Measurements from ENCODE around the gene SIGLEC8. TPM values are rescaled to one million over a fixed set of nuclear protein-coding genes. Genes with fewer than 3 reads are reported as not detected.
"Not testable (repeated sequence)": the region's sequence is repeated elsewhere in the genome, so short reads cannot be mapped to it uniquely, and the experiment has no call there.

The SIGLEC8 gene
- total and polyA plus RNA-seq, 2 experiments from 2014 or later, result not detected

DNA sequence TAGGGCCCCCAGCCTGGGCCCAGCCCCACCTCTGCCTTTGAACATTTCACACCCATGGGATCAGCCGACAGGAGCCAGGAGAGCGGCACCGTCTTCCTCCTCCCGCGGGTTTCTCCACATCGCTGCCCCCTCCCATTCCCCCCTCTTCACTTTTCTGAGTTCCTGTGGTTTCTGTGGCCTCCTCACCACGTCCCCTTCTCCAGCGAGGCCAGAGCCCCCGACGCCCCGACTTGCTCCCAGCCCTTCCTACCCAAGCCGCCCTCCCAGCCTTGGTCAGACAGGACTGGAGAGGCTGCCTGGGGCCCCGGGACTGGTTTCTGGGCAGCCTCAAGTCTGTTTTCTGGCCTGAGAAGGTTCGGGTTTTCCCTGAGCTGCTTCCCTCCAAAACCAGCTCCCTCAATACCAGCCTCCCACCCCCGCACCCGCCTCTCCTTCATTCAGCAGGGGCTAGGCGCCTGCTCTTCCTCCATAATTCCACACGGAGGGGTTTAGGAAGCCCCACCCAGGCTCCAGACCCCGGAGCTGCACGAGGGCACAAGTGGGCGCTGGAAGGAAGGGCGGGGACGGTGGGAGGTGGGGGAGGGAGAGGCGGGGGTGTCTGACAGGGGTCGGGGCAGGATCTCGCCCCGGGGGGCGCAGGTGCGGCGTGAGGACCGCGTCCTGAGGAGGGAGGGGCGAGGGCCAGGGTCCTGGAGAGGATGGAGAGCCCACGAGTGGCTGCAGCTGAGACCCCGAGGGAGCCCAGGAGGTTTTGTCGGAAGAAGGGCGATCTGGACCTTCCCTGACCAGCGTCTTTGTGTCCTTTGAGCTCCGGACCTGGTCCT, 36.8 kb downstream of the SIGLEC8 start:
- WGBS, 2 experiments (ENCODE audit: low coverage in 1 of 2, low lambda C conversion rate in 2 of 2, missing lambda C conversion rate in 2 of 2), result 4 to 5% methylated on average over 38 to 39 of the region's 39 CpGs
- Histone ChIP-seq H3F3A (ENCODE audit: insufficient read depth) (no peaks in the 10 kb centered on the region), H4K20me1 (ENCODE audit: insufficient read depth) (no peaks in the 10 kb centered on the region), H3K9me3 (ENCODE audit: low read depth) (no peaks in the 10 kb centered on the region), H3K79me2 (ENCODE audit: insufficient read depth) (no peaks in the 10 kb centered on the region), H3K4me1 (ENCODE audit: insufficient read depth) (no peaks in the 10 kb centered on the region), H3K4me2 (ENCODE audit: unreplicated experiment) (no peak overlapping the region), H2AFZ (no peak overlapping the region), H3K27ac (no peak overlapping the region), H3K4me3 (no peak overlapping the region), H3K36me3 (ENCODE audit: low read depth) (no peaks in the 10 kb centered on the region), H3K9me2 (ENCODE audit: insufficient read depth) (no peaks in the 10 kb centered on the region), H3K9ac (no peak overlapping the region), H3K27me3 (replicated peaks; ENCODE audit: insufficient read depth) (no peaks in the 10 kb centered on the region)
- TF ChIP-seq EZH2phosphoT487 (IDR thresholded peaks at IDR 0.05; ENCODE audit: insufficient read depth, low read depth) (no peak), EZH2 (IDR thresholded peaks at IDR 0.05; ENCODE audit: insufficient read depth, poor library complexity, severe bottlenecking) (no peak)
- no peak for DNase-seq
- in situ Hi-C loops (cut with MboI), result no loop called here

GRCh38 chr19:51420511-51420910, 37.7 kb downstream of the SIGLEC8 start:
- H3K36me3 ChIP-seq (ENCODE audit: low read depth); H3K27me3 ChIP-seq (replicated peaks; ENCODE audit: insufficient read depth); H3K27ac ChIP-seq; H3K79me2 ChIP-seq (ENCODE audit: insufficient read depth); H3K4me2 ChIP-seq (ENCODE audit: unreplicated experiment); H3K4me1 ChIP-seq (ENCODE audit: insufficient read depth); H4K20me1 ChIP-seq (ENCODE audit: insufficient read depth); H3K9me2 ChIP-seq (ENCODE audit: insufficient read depth); H3F3A ChIP-seq (ENCODE audit: insufficient read depth); H2AFZ ChIP-seq; in situ Hi-C loops (cut with MboI); H3K4me3 ChIP-seq; DNase-seq; H3K9ac ChIP-seq; H3K9me3 ChIP-seq (ENCODE audit: low read depth): not testable (repeated sequence)
- 56 to 64% methylated on average over 11 of the region's 11 CpGs for WGBS, 2 experiments (ENCODE audit: low coverage in 1 of 2, low lambda C conversion rate in 2 of 2, missing lambda C conversion rate in 2 of 2)

DNA sequence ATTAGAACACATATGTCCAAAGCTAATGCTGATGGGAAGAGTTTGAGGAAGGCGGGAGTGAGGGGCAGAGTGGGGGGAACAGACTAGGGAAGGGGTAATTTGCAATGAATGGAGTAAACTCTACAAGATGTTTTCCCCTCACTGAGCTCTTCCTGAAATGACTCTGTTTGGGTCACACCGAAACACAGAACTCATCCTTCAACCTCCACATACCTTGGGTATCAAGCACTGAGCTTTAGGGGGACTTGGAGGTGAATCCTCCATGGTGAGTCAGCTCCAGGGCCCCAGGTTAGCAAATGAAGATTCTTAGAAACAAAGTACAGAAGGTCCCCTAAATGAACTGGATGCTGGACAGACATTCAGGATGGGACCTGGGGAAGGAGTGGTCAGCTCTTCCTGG, 39.5 kb downstream of the SIGLEC8 start:
- no peak overlapping the region for H3K9ac ChIP-seq
- no peaks in the 10 kb centered on the region for H4K20me1 ChIP-seq (ENCODE audit: insufficient read depth)
- no peak overlapping the region for H3K4me2 ChIP-seq (ENCODE audit: unreplicated experiment)
- no peaks in the 10 kb centered on the region for H3F3A ChIP-seq (ENCODE audit: insufficient read depth)
- no peak overlapping the region for H2AFZ ChIP-seq
- TF ChIP-seq EZH2phosphoT487 (IDR thresholded peaks at IDR 0.05; ENCODE audit: insufficient read depth, low read depth), result no peak
- no peak for TF ChIP-seq EZH2 (IDR thresholded peaks at IDR 0.05; ENCODE audit: insufficient read depth, poor library complexity, severe bottlenecking)
- 55 to 57% methylated on average over 2 of the region's 2 CpGs for WGBS, 2 experiments (ENCODE audit: low coverage in 1 of 2, low lambda C conversion rate in 2 of 2, missing lambda C conversion rate in 2 of 2)
- H3K27ac ChIP-seq, result no peak overlapping the region
- H3K4me3 ChIP-seq, result no peak overlapping the region
- no peaks in the 10 kb centered on the region for H3K79me2 ChIP-seq (ENCODE audit: insufficient read depth)
- H3K4me1 ChIP-seq (ENCODE audit: insufficient read depth), result no peaks in the 10 kb centered on the region
- DNase-seq, result no peak
- H3K27me3 ChIP-seq (replicated peaks; ENCODE audit: insufficient read depth), result no peaks in the 10 kb centered on the region
- H3K9me3 ChIP-seq (ENCODE audit: low read depth), result no peaks in the 10 kb centered on the region
- H3K36me3 ChIP-seq (ENCODE audit: low read depth), result no peaks in the 10 kb centered on the region
- H3K9me2 ChIP-seq (ENCODE audit: insufficient read depth), result no peaks in the 10 kb centered on the region
- in situ Hi-C loops (cut with MboI), result no loop called here

GRCh38 chr19:51417810-51418157, 40.5 kb downstream of the SIGLEC8 start:
- no peaks in the 10 kb centered on the region for H3F3A ChIP-seq (ENCODE audit: insufficient read depth)
- no peak overlapping the region for H3K4me3 ChIP-seq
- H3K36me3 ChIP-seq (ENCODE audit: low read depth), result no peaks in the 10 kb centered on the region
- H3K27ac ChIP-seq, result no peak overlapping the region
- in situ Hi-C loops (cut with MboI), result no loop called here
- no peaks in the 10 kb centered on the region for H4K20me1 ChIP-seq (ENCODE audit: insufficient read depth)
- no peaks in the 10 kb centered on the region for H3K27me3 ChIP-seq (replicated peaks; ENCODE audit: insufficient read depth)
- no peaks in the 10 kb centered on the region for H3K79me2 ChIP-seq (ENCODE audit: insufficient read depth)
- no peak overlapping the region for H3K9ac ChIP-seq
- no peaks in the 10 kb centered on the region for H3K4me1 ChIP-seq (ENCODE audit: insufficient read depth)
- no peak overlapping the region for H3K4me2 ChIP-seq (ENCODE audit: unreplicated experiment)
- no peaks in the 10 kb centered on the region for H3K9me3 ChIP-seq (ENCODE audit: low read depth)
- H3K9me2 ChIP-seq (ENCODE audit: insufficient read depth), result no peaks in the 10 kb centered on the region
- WGBS, 2 experiments (ENCODE audit: low coverage in 1 of 2, low lambda C conversion rate in 2 of 2, missing lambda C conversion rate in 2 of 2), result 52 to 53% methylated on average over 3 of the region's 3 CpGs
- DNase-seq, result no peak
- H2AFZ ChIP-seq, result no peak overlapping the region
- no peak for TF ChIP-seq EZH2 (IDR thresholded peaks at IDR 0.05; ENCODE audit: insufficient read depth, poor library complexity, severe bottlenecking)
- no peak for TF ChIP-seq EZH2phosphoT487 (IDR thresholded peaks at IDR 0.05; ENCODE audit: insufficient read depth, low read depth)
